GM19043 (cell line): ENCODE data around the gene MYB.

Source experiments
- ATAC-seq: cut with Tn5 transposase; IDR thresholded peaks from one replicate; pipeline ENCODE4 v1.9.1; 2021; ENCODE audit warnings: low read depth; ENCODE audit not compliant: unreplicated experiment

Gene MYB

DNA sequence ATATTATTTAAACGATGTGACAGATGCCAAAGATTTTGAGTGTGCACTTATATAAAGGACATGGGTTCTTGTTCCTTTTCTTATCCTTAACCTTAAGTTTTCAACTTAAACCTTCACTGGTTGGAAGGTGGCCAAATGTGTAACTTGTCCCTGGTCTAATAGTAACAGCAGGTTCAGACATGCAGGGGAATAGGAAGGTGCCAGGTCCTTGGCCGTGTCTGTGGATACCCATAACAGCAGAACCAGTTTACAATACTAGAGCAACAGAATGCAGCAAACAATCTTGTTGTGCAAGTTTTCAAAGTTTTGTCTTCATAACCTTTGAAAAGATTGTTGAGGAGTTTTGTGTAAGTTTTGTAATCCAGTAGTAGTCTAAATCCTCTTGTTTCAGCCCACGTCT is 4.4 kb downstream of the MYB start:
- no peak for ATAC-seq

DNA sequence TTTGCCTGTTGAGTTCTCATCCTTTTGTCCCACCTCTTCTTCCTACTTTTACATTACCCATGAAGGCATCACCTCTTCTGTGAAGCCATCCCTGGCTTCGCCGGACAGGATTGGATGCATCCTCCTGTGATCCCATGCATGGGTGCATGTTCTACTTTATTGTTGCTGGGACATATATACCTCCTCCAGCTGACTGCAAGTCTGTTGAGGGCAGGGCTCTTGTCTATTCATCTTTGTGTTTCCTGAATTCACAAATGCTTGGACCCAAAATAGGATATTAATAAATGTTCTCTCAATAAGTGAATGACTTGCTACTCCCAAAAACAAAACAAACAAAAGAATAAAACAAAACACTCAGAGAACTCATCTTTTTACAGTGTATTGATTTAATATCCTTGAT is 5.1 kb downstream of the MYB start:
- no peak for ATAC-seq

DNA sequence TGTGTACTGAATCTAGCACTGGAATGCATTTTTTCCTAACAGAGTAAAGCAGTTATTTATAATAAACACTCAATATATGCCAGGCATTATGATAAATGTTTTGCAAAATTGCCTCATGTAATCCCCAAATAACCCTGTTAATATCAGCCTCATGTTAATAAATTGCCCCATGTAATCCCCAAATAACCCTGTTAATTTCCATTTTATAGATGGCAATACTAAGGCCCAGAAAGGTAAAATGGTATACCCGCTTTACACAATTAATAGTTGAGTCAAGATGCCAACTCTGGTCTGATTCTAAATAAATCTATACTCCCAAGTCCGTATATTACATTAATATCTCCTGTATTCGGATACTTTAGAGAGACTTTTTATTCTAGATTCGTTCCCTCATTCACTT is 6.3 kb downstream of the MYB start:
- no peak for ATAC-seq

DNA sequence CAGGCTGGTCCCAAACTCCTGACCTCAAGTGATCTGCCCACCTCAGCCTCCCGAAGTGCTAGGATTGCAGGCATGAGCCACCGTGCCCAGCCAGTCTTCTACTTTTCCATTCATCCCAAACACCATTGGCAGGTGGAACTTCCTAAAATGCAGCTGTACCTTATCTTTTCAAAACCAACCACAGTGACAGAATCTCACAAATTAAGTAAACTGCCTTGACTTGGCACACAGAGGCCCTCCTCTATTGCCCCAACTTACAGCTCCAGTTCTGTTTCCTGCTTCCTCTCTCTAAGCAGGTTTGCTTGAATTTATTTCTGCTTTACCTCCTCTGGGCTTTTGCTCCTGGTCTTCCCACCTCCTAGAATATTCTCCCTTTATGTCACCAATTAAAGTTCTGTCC is 7.6 kb downstream of the MYB start:
- no peak for ATAC-seq

DNA sequence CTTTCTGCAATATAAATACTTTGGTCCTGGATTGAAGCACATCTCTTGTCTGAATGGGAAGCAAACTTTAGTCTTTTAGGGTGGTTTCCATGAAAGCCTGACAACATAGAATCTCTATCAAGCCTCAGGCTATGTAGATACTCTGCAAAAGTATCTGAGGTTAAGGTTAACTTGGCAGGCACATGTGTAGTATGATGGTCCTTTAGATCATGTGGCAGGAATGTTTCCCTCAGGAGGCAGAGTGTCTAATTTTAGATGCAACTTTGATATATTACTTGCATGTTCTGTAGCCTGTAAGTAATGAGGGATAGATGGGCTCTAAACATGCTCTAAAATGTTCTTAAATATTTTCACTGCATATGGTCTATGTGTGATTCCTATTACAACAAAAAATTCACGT is 8.2 kb downstream of the MYB start:
- ATAC-seq = no peak

DNA sequence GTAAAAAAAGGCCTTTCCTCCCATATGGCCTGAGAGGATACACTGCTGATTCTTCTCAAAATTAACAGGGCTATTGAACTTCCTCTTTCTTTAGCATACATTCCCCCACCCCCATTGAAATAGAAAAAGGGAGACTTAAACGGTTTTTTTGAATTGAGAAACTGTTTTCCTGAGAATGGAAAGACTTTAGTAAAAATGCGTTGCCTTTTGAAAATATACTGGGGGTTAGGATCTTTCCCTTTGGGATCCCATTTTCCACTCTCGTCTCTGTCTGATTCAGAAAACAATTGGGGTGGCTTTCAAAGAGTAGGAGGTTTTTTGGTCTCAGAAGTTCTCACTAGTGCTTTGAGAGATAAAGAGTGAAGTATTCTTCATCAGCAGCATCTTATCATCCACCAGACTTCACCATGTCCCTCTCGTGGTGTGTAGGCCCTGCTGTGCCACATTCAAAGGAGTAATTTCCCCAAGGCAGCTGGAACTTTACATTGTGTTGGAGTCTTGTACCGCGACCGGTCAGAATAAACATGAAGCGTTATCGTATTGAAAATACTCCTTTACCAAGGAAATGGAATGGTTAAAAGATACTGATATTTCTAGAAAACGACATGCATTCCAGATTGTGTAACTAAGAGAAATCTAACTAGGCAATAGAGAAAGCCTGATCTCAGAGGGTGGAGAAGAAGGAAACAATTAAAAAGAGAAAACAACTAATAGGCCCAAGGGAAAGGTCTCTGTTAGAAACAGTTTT is 10.6 kb downstream of the MYB start:
- no peak for ATAC-seq

DNA sequence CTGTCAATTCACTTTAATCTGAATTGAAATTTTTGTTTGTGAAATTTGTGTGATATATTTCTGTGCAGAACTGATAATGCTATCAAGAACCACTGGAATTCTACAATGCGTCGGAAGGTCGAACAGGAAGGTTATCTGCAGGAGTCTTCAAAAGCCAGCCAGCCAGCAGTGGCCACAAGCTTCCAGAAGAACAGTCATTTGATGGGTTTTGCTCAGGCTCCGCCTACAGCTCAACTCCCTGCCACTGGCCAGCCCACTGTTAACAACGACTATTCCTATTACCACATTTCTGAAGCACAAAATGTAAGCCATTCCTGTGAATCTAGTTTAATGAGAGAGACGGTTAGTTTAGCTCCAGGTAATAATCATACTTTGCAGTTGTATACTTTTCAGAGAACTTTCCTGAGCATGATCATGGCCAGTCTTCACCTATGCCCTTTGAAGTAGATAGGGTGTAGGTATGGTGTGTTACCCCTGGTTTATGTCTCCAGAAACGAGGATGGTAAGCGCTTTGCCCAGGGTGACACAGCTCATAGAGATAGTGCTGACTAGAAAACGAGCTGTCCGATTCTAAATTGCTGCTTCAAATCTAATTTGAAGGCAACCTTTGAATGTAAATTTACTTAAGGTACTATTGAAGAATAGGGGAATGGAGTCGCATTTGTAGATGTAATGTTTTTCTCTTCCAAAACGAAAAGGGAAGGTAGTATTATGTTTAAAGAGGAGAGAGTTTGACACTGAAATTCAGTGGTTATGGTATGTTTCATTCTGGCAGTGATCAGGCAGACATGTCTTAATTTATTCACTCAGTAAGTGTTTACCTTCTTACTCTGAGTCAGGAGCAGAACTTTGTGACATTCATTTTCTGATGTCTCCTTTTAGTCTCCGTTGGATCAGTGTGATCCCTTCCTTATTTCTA is 11.4 kb downstream of the MYB start:
- ATAC-seq = no peak

DNA sequence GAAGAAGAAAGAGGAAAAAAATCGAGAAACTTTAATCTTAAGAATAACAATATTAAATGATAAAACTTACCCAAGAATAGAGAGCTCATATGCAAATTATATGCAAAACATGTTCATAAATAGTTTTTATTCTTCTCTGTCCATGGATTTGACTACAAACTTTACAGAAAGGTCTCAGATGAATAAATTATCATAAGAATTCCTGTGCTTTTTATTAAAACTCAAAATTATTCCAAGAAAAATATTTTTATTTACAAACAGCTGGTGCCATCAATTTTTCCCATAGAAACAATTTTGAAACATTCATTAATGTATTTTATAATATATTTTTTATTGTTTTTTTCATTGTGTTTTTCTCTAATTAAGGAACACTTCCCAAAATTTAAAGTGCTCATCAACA is 12.1 kb downstream of the MYB start:
- no peak for ATAC-seq

DNA sequence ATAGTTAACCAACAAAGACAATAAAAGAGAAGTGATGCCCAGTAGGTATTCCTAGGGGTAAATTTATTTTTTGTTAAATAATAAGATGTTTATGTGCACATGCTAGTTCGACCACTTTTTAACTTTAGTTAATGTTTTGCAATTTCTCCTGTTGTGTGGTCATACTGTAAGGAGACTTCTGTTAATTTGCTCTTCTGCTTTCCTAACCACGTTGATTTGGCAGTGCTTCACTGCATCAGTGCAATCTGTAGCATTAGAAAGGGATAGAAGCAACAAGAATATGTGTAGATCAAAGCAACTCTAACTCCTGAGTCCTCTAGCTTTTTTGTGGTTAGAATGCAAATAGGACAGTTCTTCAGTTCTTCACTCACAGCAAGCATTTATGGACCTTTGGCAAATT is 13.9 kb downstream of the MYB start:
- ATAC-seq = no peak

DNA sequence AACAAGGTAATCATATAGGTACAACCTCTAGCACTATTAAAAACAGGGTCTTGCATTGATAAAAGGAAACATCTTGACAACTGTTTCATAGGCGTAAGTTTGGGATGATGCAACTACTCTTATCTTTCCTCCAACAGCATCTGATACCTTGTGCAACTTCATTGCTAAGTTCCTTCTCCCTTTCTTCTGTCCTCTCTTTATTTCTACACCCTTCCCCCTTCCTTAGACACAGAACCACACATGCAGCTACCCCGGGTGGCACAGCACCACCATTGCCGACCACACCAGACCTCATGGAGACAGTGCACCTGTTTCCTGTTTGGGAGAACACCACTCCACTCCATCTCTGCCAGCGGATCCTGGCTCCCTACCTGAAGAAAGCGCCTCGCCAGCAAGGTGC is 14.4 kb downstream of the MYB start:
- ATAC-seq = no peak

DNA sequence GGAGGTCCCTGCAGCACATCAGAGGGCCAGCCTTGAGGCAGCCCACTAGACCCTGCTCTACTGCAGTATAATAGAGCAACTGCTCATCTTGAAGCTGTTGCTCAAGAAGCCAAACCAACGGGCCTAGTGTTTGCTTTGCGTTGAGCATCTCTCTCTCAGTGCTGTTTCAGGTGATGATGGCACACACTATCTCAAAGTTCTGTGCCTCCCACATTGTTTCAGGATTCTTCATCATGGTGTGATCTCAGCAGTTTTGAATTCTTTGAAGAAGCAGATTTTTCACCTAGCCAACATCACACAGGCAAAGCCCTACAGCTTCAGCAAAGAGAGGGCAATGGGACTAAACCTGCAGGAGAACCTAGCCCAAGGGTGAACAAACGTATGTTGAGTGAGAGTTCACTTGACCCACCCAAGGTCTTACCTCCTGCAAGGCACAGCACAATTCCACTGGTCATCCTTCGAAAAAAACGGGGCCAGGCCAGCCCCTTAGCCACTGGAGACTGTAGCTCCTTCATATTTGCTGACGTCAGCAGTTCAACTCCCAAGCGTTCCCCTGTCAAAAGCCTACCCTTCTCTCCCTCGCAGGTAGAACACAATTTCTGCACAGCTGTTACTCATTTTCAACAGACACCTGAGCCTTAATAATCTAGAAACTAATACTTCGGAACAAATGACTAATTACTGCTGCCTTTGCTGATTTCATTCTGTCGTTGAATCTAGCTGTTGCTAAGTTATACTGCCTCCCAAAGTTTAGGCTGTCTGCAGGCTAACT is 15.8 kb downstream of the MYB start:
- ATAC-seq = no peak

DNA sequence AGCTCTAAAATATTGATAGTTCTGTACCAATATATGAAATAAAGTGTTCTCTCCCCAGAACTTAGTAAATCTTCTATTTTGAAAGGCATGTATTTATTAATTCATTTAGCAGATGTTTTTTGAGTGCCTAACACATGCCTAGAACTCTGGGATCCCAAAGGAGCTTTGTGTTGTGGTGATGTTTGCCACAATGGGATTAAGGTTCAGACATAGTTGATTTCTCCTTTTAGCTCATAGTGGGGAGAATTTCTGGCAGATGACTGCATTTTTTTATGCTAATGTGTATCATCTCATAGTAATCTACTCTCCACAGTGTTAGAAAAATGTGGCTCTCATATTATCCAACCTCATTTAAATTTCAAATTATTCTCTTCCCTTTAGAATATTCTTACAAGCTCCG is 21.7 kb downstream of the MYB start:
- no peak for ATAC-seq

DNA sequence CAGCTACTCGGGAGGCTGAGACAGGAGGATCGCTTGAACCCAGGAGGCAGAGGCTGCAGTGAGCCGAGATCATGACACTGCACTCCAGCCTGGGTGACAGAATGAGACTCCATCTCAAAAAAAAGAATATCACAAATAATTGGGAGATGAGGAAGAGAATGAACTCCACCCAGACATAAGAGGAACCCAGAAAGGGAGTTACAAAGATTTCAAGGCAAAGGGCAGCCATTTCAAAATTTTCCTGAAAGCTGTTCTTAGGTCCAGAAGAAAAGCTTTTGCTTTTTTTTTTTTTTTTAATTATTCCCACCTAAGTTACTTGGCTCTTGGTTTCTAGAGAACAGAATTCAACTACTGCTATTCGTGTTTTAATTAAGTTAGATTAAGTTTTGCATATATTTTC is 23.8 kb downstream of the MYB start:
- ATAC-seq = no peak

DNA sequence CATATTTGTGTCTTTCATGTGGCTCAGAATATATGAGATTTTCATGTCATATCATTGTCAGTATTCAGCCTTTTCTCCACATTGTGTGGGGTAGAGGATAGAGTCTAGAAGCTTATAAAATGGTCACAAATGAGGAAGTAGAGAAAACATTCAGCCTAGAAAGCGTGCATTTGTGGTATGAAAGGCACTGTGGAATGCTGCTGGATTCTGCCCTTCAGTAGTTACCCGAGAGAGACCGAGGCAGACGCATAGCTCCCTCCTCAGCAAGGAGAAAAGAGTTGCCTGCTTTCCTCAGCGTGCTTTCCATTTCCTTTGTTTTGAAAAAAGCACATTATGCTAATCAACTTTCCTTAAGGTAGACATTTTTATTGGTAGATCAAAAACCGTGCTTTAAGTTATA is 28.7 kb downstream of the MYB start:
- no peak for ATAC-seq

DNA sequence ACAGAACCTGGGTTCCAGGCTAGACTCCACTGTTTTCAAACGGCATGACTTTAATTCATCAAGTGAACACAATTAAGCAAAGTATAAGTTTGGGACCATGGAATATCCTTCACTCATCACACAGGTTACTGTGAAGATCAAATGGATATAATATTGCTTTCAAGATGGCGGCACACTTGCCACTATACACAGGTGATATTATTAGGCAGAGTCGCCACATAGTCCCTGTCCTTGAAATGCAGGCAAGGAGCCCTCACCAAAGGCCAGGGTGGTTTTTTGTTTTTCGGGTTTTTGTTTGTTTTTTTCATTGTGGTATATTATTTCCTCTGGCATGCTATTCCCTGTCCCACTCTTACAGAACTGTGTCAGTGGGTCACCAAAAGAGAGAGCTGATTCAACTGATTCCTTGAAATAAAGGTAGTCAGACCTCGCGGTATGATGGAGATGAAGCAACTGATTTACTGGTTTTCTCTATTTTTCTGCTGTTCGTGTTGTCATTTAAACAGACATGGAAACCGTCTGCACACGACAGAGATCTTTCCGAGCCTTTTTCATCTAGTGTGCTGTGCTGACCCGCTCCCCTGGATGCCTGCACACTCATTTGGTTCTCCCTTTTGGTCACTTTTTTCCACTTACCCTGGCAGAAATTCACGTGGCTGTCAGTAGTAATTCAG is 29.7 kb downstream of the MYB start:
- ATAC-seq = no peak

DNA sequence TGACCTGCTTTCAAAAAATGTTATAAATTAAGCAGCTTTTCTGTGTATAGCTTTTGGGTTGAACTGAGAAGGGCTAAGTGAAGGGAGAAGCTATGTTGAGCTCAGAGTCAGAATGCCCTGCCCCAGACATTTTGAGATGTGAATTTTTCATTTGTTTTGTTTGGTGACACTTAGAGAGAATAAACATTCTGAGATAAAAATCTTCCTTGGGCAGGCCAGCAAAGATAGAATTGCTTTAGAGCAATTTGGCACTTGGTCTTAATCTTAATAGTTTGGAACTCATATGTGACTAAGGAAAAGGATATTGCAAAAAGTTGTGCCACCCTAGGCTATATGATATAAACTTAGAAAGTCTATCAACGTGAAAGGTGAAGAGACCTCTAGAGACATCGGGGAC is 30.2 kb downstream of the MYB start:
- ATAC-seq = no peak

DNA sequence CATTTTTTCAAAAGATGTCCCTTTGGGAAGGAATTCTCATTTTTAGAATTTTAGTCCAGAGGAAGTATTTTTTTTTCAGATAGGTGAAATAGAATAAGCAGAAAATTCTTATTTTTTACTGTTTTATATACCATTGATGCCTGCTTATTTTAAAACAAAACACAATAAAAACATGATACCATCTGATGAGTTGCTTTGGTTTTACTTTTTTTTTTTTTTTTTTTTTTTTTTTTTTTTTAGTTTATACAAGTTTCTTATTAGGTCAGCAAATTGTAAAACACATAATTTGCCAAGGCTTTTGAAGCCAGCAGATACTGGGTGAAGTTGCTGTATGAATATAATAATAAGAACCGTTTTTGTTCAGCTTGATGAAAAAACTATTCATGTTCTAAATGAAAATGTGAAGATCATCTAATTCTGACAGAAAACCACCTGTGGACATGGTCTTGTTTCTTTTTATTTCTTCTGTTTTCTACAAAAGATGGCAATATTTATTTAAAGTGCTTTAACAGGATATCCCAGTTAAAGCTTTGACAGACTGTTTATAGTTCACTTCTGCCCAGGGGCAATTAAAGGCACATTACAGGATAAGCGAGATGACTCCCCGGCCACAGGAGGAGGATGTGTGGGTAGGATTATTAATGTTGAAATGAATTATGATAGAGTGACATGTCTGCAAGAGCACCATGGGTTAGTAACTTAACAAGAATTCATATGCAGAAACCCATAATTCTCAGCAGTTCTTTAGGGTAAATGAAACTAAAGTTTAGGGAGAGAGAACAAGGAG is 31.1 kb downstream of the MYB start:
- ATAC-seq = no peak

DNA sequence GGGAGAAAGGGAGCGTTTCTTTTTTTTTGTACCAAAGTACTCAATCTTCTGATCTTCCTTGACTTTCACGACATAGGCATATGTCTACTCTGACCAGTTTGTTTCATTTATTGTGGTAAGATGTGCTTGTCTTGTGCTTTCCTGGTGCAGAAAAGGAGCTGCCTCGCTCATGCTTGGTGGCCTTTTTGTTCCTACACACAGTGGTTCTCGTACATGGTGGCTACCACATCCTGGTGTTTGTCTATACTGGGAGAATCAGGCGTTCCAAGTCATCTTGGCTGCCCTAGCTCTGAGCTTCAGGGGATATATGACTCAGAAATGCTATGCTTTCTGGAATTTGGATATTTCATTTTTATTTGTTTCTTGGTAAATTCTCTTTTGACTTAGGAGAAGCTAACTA is 31.8 kb downstream of the MYB start:
- no peak for ATAC-seq

DNA sequence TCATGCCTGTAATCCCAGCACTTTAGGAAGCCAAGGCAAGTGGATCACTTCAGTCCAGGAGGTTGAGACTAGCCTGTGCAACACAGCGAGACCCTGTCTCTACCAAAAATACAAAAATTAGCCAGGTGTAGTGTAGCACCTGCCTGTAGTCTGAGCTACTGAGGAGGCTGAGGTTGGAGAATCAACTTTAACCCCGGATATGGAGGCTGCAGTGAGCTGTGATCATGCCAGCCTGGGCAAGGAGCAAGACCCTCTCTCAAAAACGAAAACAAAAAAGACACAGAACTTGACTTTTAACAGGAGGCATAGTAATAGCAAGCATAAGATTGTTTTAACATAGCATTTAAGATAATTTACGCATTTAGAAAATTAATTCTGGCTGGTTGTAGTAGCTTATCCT is 32.5 kb downstream of the MYB start:
- ATAC-seq = no peak

DNA sequence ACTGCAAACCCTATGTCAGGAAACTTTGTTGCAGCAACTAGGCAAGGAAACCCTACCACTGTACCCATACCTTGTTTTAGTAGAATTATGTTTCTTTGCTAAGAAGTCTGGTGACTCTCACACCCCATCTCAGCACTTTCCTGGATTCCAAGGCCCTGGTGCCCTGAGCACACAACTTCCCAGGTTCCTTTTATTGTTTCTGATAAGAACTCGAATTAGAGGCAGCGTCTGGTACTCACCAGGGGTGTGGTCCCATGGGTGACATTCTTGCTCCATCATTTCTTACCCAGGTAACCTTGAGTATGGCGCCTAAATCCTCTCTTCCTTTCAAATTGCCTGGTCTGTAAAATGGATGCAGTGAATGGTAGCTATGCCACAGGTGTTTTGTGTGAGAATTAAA is 34.1 kb downstream of the MYB start:
- ATAC-seq = no peak
